ENCODE measurements around the gene CD226.
"Not testable (repeated sequence)": the region's sequence is repeated elsewhere in the genome, so short reads cannot be mapped to it uniquely, and the experiment has no call there.

Gene CD226

GRCh38 chr18:69899154-69899923 lies 48.3 kb downstream of the CD226 start:
- not testable (repeated sequence) for DNase-seq

- DNase-seq: no peak
Measured at GRCh38 chr18:69898241-69898861, 49.3 kb downstream of the CD226 start.

- no peak for DNase-seq
Measured at GRCh38 chr18:69897397-69898108, 50.1 kb downstream of the CD226 start.

- no peak for DNase-seq
Measured at GRCh38 chr18:69895066-69896047, 52.3 kb downstream of the CD226 start.

- DNase-seq: no peak
Measured at GRCh38 chr18:69894467-69894866, 53.2 kb downstream of the CD226 start.

GRCh38 chr18:69890558-69890957 lies 57.1 kb downstream of the CD226 start:
- no peak for DNase-seq

GRCh38 chr18:69889009-69889408 lies 58.7 kb downstream of the CD226 start:
- no peak for DNase-seq

- no peak for DNase-seq
Measured at GRCh38 chr18:69887256-69887655, 60.4 kb downstream of the CD226 start.

- no peak for DNase-seq
Measured at GRCh38 chr18:69885841-69886531, 61.7 kb downstream of the CD226 start.

GRCh38 chr18:69885355-69885754 lies 62.3 kb downstream of the CD226 start:
- DNase-seq: no peak

GRCh38 chr18:69883781-69884180 lies 63.9 kb downstream of the CD226 start:
- no peak for DNase-seq

GRCh38 chr18:69882965-69883668 lies 64.6 kb downstream of the CD226 start:
- DNase-seq: no peak

- DNase-seq: no peak
Measured at GRCh38 chr18:69880083-69880482, 67.6 kb downstream of the CD226 start.

GRCh38 chr18:69879051-69879450 lies 68.6 kb downstream of the CD226 start:
- DNase-seq: not testable (repeated sequence)

- no peak for DNase-seq
Measured at GRCh38 chr18:69878213-69878933, 69.3 kb downstream of the CD226 start.

GRCh38 chr18:69876490-69876889 lies 71.2 kb downstream of the CD226 start:
- DNase-seq: no peak

- DNase-seq: no peak
Measured at GRCh38 chr18:69874058-69874457, 73.6 kb downstream of the CD226 start.

GRCh38 chr18:69872661-69873060 lies 75.0 kb downstream of the CD226 start:
- DNase-seq: no peak

- no peak for DNase-seq
Measured at GRCh38 chr18:69871363-69871762, 76.3 kb downstream of the CD226 start.

- no peak for DNase-seq
Measured at GRCh38 chr18:69870736-69871135, 76.9 kb downstream of the CD226 start.

- DNase-seq: no peak
Measured at GRCh38 chr18:69866212-69866611, 81.5 kb downstream of the CD226 start.

Data from NCI-H526 treated with DMSO at 0.1 percent for 48 hours (cell line).